ENCODE results near the gene FOXP2.

FOXP2 gene

DNA sequence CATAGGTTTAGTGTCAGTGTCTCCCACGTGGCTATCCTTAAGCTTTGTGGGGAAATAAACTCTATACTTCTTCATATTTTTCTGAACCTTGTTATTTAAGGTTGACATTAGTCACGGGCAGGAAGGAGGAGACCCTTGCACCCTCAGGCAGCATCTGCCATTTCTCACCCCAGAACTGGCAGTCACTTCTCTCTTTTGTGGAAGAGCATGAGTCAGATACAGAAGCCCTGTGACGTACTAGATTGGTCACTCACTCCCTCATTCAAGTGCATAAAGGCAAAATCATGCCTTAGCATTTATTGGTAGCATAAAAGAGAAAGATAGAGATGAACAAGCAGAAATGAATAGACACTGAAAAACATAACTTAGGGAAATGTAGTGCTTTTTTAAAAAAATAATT, 301.3 kb downstream of the FOXP2 start:
- no peak for DNase-seq (ENCODE audit: low read depth in 2 of 2)

DNA sequence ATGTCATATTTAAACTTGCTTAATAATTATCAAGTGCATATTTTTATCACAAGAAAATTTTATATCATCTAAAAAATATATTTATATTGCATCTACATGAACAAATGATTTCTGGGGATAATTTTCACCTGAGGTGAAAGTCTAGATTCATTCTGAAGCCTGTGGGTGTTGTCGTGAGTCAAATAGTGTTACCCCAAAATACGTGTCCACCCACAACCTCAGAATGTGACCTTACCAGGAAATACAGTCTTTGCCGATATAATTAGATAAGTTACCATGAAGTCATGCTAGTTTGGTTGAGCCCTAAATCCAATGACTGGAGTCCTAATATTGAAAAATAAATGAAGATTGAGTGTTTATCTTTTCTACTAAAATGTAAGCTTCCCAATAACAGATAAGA, 304.2 kb downstream of the FOXP2 start:
- DNase-seq (ENCODE audit: low read depth in 2 of 2): no peak

DNA sequence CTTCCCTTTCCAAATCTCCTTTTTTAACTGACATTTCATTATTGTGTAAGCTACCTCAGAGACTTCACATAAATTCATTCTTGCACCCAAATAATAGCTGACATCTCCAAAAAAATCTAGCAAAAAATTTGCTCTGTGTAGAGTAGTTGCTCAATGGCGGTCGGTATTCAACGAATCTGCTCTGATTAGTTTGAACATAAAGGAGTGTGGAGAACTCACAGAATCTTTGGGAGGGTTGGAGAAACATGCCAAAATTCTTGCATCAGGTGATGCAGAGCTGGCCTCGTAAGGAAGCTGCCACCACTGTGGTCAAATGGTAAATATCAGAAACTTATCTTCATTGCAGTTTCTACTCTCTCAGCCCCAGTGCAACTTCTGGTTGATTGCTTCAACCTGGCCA, 306.1 kb downstream of the FOXP2 start:
- DNase-seq (ENCODE audit: low read depth in 2 of 2): no peak

DNA sequence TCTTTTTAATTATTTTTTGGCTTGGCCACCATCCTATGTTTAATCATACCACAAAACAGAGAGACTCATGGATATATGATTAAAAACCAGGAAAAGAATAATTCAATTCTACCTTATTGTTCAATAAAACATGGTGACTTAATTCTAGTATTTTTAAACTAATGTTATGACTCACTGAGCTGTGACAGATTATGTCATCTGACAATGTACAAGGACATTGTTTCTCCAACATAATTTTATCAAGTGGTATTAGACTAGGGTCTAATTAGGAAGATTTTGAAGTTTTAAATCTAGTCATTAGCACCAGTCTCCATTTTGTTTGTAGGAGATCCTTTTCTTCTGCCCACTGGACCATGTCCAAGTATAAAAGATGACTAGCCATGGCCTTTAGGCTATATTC, 307.9 kb downstream of the FOXP2 start:
- no peak for DNase-seq (ENCODE audit: low read depth in 2 of 2)

DNA sequence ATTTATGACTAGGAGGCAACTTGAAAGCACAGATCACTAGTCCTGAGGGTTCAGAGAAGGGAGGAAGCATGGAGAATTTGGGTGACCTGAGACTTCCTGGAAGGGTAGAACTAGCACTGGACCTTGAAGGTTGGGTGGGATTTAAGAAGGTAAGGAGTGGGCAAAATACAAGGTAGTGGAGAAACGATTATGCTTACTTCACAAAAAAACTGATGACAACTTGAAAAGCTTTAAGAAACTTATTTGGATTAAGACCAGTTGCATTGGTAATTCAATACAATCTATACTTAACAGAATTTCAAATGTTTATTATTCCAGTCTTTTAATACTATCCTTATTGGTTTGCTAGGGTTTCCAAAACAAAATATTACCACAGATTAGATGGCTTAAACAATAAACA, 308.7 kb downstream of the FOXP2 start:
- DNase-seq (ENCODE audit: low read depth in 2 of 2): no peak

DNA sequence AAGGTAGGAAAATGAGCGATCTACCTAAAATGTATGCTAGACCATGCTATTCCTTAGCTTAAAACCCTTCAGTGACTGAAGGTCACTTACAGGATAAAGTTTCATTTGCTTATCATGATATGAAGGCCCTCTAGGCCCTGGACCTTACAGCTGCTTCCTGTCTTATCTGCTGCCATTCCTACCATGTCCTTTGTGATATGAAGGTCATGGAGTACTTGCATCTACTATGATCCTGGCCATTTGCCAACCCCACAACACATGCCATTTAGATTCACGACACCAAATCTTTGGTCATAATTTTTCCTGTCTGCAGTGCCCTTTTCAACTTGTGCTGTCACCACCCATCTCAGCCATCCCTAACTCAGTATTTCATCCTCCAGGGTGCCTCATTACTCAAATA, 325.5 kb downstream of the FOXP2 start:
- no peak for DNase-seq (ENCODE audit: low read depth in 2 of 2)

DNA sequence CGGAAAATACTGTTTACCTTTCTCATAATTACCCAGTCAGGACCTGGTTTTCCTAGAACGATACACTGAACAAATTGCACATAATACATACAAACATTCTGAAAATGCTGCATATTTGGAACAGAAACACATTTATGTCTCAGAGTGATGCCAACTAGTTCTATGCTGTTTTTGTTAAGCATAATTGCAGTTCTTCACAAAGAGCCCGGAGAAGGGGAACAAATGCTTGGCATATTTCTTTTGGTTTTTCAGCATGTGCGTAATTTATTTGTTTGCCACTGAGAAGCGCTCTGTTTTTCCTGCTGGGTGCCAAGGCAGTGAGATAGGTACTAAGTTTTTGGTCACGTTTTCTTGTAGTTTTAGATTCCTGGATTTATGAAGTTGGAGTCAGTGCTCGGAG, 326.3 kb downstream of the FOXP2 start:
- no peak for DNase-seq (ENCODE audit: low read depth in 2 of 2)

DNA sequence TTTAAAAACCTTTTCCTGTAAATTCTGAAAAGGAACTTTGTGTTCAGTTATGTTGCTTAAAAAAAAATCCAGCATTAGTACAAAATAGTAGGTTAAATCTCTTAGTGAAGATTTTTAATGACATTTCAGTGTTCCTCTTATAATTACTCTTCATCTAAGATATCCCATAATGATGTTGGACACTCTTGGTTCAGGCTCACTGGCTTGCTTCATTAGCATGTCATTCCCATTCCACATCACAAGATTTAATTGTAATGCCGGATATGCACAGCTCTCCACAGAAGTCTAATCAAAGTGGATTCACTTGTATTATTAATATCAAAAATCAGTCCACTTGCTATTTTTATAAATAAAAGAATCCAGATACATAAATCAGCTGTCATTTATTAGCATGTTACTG, 327.3 kb downstream of the FOXP2 start:
- DNase-seq (ENCODE audit: low read depth in 2 of 2): no peak

All from stimulated activated CD8-positive, alpha-beta memory T cell treated with anti-CD3 and anti-CD28 coated beads, Interleukin-15, amount 100 ng/mL, for 48 hours (primary cell).